ENCODE data around the gene KCTD20.

Gene KCTD20

DNA sequence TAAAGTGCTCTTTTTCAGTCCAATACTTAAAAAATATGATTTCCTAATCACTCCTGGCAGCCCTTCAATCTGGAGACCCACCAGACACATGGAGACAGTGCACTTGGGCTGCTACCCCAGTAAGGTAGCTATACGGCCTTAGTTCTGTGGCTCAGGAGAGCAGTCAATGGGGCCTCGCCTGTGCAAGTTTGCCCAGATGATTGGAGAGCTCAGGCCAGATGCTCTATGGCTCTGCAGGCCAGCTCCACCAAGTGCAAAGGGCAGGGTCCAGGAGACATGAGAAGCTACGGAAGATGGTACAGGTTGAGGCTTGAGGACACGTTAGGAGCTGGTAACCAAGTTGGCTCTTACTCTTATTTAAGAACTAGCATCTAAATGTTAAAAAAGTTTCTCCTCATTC lies 73.8 kb downstream of the KCTD20 start:
- Mint-ChIP-seq H3K27me3 (no peaks in the 10 kb centered on the region), H3K4me1 (ENCODE audit: low read depth) (no peaks in the 10 kb centered on the region), H3K4me3 (no peak overlapping the region), H3K36me3 (ENCODE audit: low read depth) (peaks cover 91% of the 10 kb centered on the region), H3K9me3 (no peaks in the 10 kb centered on the region), H3K27ac (no peak overlapping the region)
- intact Hi-C loops (cut with micrococcal nuclease) = no loop called here

- Mint-ChIP-seq H3K9me3 (no peaks in the 10 kb centered on the region), H3K4me3 (no peak overlapping the region), H3K27me3 (no peaks in the 10 kb centered on the region), H3K27ac (no peak overlapping the region), H3K36me3 (ENCODE audit: low read depth) (peaks cover 91% of the 10 kb centered on the region), H3K4me1 (ENCODE audit: low read depth) (no peaks in the 10 kb centered on the region)
- intact Hi-C loops (cut with micrococcal nuclease) = no loop called here
These were observed 74.2 kb downstream of the KCTD20 start for GRCh38 chr6:36516988-36517387.

GRCh38 chr6:36517408-36517807 lies 74.6 kb downstream of the KCTD20 start:
- Mint-ChIP-seq H3K9me3 (no peaks in the 10 kb centered on the region), H3K36me3 (ENCODE audit: low read depth) (peaks cover 91% of the 10 kb centered on the region), H3K4me3 (no peak overlapping the region), H3K4me1 (ENCODE audit: low read depth) (no peaks in the 10 kb centered on the region), H3K27me3 (no peaks in the 10 kb centered on the region), H3K27ac (no peak overlapping the region)
- intact Hi-C loops (cut with micrococcal nuclease) = no loop called here

- H3K36me3 Mint-ChIP-seq (ENCODE audit: low read depth) = peaks cover 91% of the 10 kb centered on the region
- no peaks in the 10 kb centered on the region for H3K27me3 Mint-ChIP-seq
- H3K4me3 Mint-ChIP-seq = no peak overlapping the region
- no peaks in the 10 kb centered on the region for H3K9me3 Mint-ChIP-seq
- H3K27ac Mint-ChIP-seq = no peak overlapping the region
- intact Hi-C loops (cut with micrococcal nuclease) = no loop called here
- no peaks in the 10 kb centered on the region for H3K4me1 Mint-ChIP-seq (ENCODE audit: low read depth)
These were observed 76.6 kb downstream of the KCTD20 start for GRCh38 chr6:36519352-36519751.

GRCh38 chr6:36523451-36523850 lies 80.7 kb downstream of the KCTD20 start:
- no peak overlapping the region for H3K27ac Mint-ChIP-seq
- peaks cover 93% of the 10 kb centered on the region for H3K36me3 Mint-ChIP-seq (ENCODE audit: low read depth)
- H3K4me1 Mint-ChIP-seq (ENCODE audit: low read depth) = peaks cover 19% of the 10 kb centered on the region
- no peaks in the 10 kb centered on the region for H3K9me3 Mint-ChIP-seq
- H3K4me3 Mint-ChIP-seq = no peak overlapping the region
- no peaks in the 10 kb centered on the region for H3K27me3 Mint-ChIP-seq
- intact Hi-C loops (cut with micrococcal nuclease) = no loop called here

DNA sequence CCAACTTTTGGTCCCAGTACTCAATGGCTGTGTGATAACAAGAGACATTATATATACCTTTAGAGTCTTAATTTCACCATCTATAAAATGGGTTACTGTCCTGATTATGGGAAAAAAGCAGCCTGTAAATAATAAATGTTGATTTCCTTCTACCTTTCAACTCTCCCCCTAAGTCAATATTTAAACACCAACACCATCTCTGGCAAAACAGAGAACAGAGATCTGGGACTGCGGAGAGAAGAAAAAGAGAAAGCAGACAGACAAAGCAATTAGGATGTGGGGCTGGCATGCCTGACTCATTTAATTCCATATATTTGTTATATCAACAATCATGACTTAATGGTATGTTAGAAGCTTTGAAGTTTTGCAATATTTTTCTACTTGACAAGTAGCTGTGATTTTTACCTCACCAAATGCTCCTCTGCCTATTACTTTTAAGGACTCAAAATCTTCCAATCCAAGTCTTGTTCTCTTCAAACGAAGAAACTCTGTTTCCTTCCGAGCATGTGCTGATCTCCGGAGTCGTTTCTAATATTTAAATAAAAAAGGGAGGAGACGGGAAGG lies 81.2 kb downstream of the KCTD20 start:
- H3K4me3 Mint-ChIP-seq = no peak overlapping the region
- no peaks in the 10 kb centered on the region for H3K9me3 Mint-ChIP-seq
- intact Hi-C loops (cut with micrococcal nuclease) = no loop called here
- no peak overlapping the region for H3K27ac Mint-ChIP-seq
- H3K4me1 Mint-ChIP-seq (ENCODE audit: low read depth) = peaks cover 24% of the 10 kb centered on the region
- no peaks in the 10 kb centered on the region for H3K27me3 Mint-ChIP-seq
- H3K36me3 Mint-ChIP-seq (ENCODE audit: low read depth) = peaks cover 91% of the 10 kb centered on the region

DNA sequence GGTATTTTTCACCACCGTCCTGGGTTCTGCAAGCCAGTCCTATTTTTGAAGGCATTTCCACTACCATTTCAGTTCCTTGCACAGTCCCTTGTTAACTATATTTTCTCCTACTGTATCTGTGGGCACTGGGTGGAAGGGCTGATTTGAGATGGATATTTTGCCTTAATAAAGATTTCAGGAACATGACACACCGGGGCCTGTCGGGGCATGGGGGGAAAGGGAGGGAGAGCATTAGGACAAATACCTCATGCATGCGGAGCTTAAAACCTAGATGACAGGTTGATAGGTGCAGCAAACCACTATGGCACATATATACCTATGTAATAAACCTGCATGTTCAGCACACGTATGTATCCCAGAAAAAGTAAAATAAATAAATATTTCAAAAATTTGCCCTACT lies 82.1 kb downstream of the KCTD20 start:
- Mint-ChIP-seq H3K9me3 (no peaks in the 10 kb centered on the region), H3K36me3 (ENCODE audit: low read depth) (peaks cover 91% of the 10 kb centered on the region), H3K27me3 (no peaks in the 10 kb centered on the region), H3K4me3 (no peak overlapping the region), H3K27ac (no peak overlapping the region), H3K4me1 (ENCODE audit: low read depth) (peaks cover 27% of the 10 kb centered on the region)
- intact Hi-C loops (cut with micrococcal nuclease) = no loop called here

GRCh38 chr6:36525346-36525745 lies 82.5 kb downstream of the KCTD20 start:
- Mint-ChIP-seq H3K9me3 (no peaks in the 10 kb centered on the region), H3K27ac (no peak overlapping the region), H3K36me3 (ENCODE audit: low read depth) (peaks cover 91% of the 10 kb centered on the region), H3K4me1 (ENCODE audit: low read depth) (peaks cover 27% of the 10 kb centered on the region), H3K27me3 (no peaks in the 10 kb centered on the region), H3K4me3 (no peak overlapping the region)
- intact Hi-C loops (cut with micrococcal nuclease) = no loop called here

- H3K4me1 Mint-ChIP-seq (ENCODE audit: low read depth) = peaks cover 27% of the 10 kb centered on the region
These were observed 83.3 kb downstream of the KCTD20 start for GRCh38 chr6:36526066-36526465.

DNA sequence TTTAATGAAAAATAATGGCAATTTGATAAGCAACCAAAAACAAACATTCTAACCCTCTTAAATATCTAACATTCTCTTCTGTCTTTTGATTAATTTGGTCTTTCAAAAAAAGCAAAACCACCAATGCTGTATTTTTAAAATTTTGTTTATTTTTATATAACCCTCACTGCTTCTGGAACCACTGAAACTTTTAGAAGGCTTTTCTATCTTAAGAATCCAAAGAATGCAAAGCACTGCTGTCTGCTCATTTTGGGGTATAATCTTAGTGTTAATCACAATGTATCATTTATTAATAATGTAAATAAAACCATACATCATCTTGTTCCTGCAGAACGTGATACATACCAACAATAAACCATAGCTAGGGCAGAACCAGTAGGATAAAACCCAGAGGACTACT lies 90.5 kb downstream of the KCTD20 start:
- Mint-ChIP-seq H3K36me3 (ENCODE audit: low read depth) (peaks cover 96% of the 10 kb centered on the region), H3K9me3 (no peaks in the 10 kb centered on the region), H3K27me3 (no peaks in the 10 kb centered on the region), H3K4me1 (ENCODE audit: low read depth) (peaks cover 19% of the 10 kb centered on the region), H3K4me3 (no peak overlapping the region), H3K27ac (no peak overlapping the region)
- intact Hi-C loops (cut with micrococcal nuclease) = no loop called here

More at GRCh38 chr6:36526066-36526465, 83.3 kb downstream of the KCTD20 start:
- no peaks in the 10 kb centered on the region for H3K9me3 Mint-ChIP-seq
- H3K36me3 Mint-ChIP-seq (ENCODE audit: low read depth) = peaks cover 91% of the 10 kb centered on the region
- no peaks in the 10 kb centered on the region for H3K27me3 Mint-ChIP-seq
- no peak overlapping the region for H3K4me3 Mint-ChIP-seq
- intact Hi-C loops (cut with micrococcal nuclease) = no loop called here
- H3K27ac Mint-ChIP-seq = peak overlapping the region; percentile 20

GRCh38 chr6:36536873-36537547 lies 94.2 kb downstream of the KCTD20 start:
- intact Hi-C loops (cut with micrococcal nuclease) = no loop called here

DNA sequence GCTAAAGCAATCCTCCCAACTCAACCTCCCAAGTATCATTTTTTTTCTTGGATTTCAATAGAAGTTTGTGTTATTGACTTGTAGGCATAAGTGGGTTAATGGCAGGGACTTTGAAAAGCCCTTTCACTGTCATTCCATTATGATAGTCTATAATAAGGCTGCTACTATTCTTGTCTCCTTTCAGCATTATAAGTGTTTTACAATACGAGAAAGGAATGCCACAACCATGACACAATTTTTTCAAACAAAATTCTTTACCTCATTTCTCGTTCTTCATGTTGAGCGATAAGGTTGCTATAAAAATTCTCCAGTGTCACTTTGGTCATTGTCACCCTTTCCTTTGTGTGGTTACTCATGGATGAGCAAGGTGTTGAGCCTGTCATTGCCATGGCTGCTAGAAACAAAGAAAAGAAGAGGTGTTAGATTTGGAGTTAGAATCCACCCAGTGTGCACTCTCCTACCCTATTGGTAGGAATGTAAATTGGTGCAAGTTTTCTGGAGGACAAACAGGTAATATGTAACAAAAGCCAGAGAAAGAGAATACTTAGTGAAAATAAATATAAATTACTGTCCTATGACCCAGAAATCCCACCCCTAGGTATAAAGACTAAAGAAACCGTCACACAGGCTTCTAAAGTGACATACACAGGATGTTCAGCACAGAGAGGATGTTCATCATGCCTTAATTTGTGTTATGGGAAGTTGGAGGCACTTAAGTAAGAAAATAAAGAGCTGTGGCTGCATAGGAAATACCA lies 97.2 kb downstream of the KCTD20 start:
- Mint-ChIP-seq H3K36me3 (ENCODE audit: low read depth) (peaks cover 83% of the 10 kb centered on the region), H3K27me3 (no peaks in the 10 kb centered on the region), H3K27ac (no peak overlapping the region), H3K4me3 (no peak overlapping the region), H3K9me3 (no peaks in the 10 kb centered on the region), H3K4me1 (ENCODE audit: low read depth) (peaks cover 21% of the 10 kb centered on the region)
- intact Hi-C loops (cut with micrococcal nuclease) = no loop called here

More at GRCh38 chr6:36536873-36537547, 94.2 kb downstream of the KCTD20 start:
- Mint-ChIP-seq H3K4me3 (no peak overlapping the region), H3K27ac (no peak overlapping the region), H3K4me1 (ENCODE audit: low read depth) (peaks cover 7% of the 10 kb centered on the region), H3K9me3 (no peaks in the 10 kb centered on the region), H3K27me3 (no peaks in the 10 kb centered on the region), H3K36me3 (ENCODE audit: low read depth) (peaks cover 98% of the 10 kb centered on the region)

Measured in dendritic cell treated with granulocyte-macrophage colony-stimulating factor and Interleukin-4, amounts not matched to agents 40 ng/mL and 50 ng/mL, for 4 days (primary cell).